Breast epithelium (tissue), 3 donors: ENCODE measurements around the gene BCL7A.

Experiments used
- POLR2A ChIP-seq: fragments of 450-650 bp; IDR thresholded peaks from one replicate; pipeline ENCODE4 v1.6.1; 2016; ENCODE audit warnings: antibody characterized with exemption, mild to moderate bottlenecking, moderate library complexity
- POLR2AphosphoS5 ChIP-seq, 3 donors: sonication (generic); formaldehyde crosslinking; IDR thresholded peaks; one replicate each; pipeline ENCODE4 v1.6.1; 2017; ENCODE audit warnings: antibody characterized with exemption in 3 of 3
- TF ChIP-seq, protein P1 (sequence below), 3 donors: fragments of 450-650 bp; IDR thresholded peaks; one replicate each; pipeline ENCODE4 v1.5.1; 2016 to 2017; ENCODE audit warnings: antibody characterized with exemption in 3 of 3, mild to moderate bottlenecking in 3 of 3, moderate library complexity in 3 of 3

DNA sequence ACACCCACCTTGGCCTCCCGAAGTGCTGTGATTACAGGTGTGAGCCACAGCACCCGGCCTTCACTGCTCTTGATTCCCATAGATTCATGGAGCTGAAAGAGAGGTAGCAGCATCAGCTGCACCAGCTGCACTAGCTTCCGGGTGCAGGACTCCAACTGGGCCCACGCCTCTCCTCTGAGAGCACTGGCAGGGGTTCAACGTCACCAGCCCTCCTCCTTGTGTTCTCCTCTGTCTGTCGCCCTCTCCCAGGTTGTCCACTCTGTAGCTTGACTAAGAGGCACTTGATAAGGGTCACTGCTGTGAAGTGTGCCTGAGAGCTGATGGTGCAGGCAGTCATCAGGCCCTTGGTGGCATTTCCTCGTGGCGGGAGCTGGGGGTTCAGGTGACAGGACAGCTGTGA lies 85.2 kb downstream of the BCL7A start:
- TF ChIP-seq, protein P1, sequence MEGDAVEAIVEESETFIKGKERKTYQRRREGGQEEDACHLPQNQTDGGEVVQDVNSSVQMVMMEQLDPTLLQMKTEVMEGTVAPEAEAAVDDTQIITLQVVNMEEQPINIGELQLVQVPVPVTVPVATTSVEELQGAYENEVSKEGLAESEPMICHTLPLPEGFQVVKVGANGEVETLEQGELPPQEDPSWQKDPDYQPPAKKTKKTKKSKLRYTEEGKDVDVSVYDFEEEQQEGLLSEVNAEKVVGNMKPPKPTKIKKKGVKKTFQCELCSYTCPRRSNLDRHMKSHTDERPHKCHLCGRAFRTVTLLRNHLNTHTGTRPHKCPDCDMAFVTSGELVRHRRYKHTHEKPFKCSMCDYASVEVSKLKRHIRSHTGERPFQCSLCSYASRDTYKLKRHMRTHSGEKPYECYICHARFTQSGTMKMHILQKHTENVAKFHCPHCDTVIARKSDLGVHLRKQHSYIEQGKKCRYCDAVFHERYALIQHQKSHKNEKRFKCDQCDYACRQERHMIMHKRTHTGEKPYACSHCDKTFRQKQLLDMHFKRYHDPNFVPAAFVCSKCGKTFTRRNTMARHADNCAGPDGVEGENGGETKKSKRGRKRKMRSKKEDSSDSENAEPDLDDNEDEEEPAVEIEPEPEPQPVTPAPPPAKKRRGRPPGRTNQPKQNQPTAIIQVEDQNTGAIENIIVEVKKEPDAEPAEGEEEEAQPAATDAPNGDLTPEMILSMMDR (IDR thresholded peaks at IDR 0.05), result no peak
- TF ChIP-seq POLR2A (no peak), POLR2AphosphoS5 (IDR thresholded peaks at IDR 0.05) (no peak)
